Measurements from ENCODE around the gene SCARF2.
"Not testable (repeated sequence)": the region's sequence is repeated elsewhere in the genome, so short reads cannot be mapped to it uniquely, and the experiment has no call there.

SCARF2 gene

GRCh38 chr22:20437613-20438426 is at the start of gene SCARF2:
Gene SCARF2, minus strand, starts transcription at chr22:20437825. Its CDS starts 71 bp downstream, at chr22:20437754.
- no peak for DNase-seq

GRCh38 chr22:20486229-20486628 is 48.6 kb upstream of the SCARF2 start:
- no peak for DNase-seq

GRCh38 chr22:20484948-20485683 is 47.5 kb upstream of the SCARF2 start:
- DNase-seq: no peak

- no peak for DNase-seq
Measured at GRCh38 chr22:20483771-20484170, 46.1 kb upstream of the SCARF2 start.

GRCh38 chr22:20483143-20483506 is 45.5 kb upstream of the SCARF2 start:
- not testable (repeated sequence) for DNase-seq

- DNase-seq: no peak
Measured at GRCh38 chr22:20479612-20480196, 42.1 kb upstream of the SCARF2 start.

GRCh38 chr22:20478059-20478458 is 40.4 kb upstream of the SCARF2 start:
- DNase-seq: not testable (repeated sequence)

GRCh38 chr22:20475569-20475968 is 37.9 kb upstream of the SCARF2 start:
- DNase-seq: not testable (repeated sequence)

- no peak for DNase-seq
Measured at GRCh38 chr22:20475115-20475436, 37.5 kb upstream of the SCARF2 start.

- no peak for DNase-seq
Measured at GRCh38 chr22:20472629-20473442, 35.2 kb upstream of the SCARF2 start.

- DNase-seq: no peak
Measured at GRCh38 chr22:20471126-20471833, 33.7 kb upstream of the SCARF2 start.

- not testable (repeated sequence) for DNase-seq
Measured at GRCh38 chr22:20470525-20470924, 32.9 kb upstream of the SCARF2 start.

GRCh38 chr22:20469110-20469868 is 31.7 kb upstream of the SCARF2 start:
- DNase-seq: no peak

- DNase-seq: no peak
Measured at GRCh38 chr22:20466659-20467379, 29.2 kb upstream of the SCARF2 start.

GRCh38 chr22:20465759-20466077 is 28.1 kb upstream of the SCARF2 start:
- no peak for DNase-seq

GRCh38 chr22:20464912-20465758 is 27.5 kb upstream of the SCARF2 start:
- DNase-seq: no peak

GRCh38 chr22:20464096-20464614 is 26.5 kb upstream of the SCARF2 start:
- no peak for DNase-seq

GRCh38 chr22:20463324-20464095 is 25.9 kb upstream of the SCARF2 start:
- DNase-seq: no peak

GRCh38 chr22:20459862-20460261 is 22.2 kb upstream of the SCARF2 start:
- DNase-seq: no peak
